Glomerular visceral epithelial cell (primary cell): ENCODE results near the gene MAPK6.

Experiments
- DNase-seq: peaks from one replicate; pipeline ENCODE4 v3.0.0-alpha.2; 2016; ENCODE audit errors: extremely low spot score

The MAPK6 gene

DNA sequence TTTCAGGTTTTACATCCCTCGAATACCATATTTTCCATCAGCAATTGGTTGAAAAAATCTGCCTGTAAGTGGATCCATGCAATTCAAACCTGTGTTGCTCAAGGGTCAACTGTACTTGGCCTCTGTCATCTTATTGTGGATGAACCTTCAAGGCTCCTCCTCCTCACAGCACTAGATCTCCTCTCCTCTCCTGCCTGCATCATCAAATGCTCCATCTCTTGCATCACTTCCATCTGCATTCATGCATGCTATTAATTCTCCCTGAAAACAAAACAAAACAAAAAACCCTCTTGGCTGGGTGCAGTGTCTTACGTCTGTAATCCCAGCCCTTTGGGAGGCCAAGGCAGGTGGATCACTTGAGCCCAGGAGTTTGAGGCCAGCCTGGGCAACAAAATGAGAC lies 83.4 kb downstream of the MAPK6 start:
- DNase-seq = peak; percentile 71

DNA sequence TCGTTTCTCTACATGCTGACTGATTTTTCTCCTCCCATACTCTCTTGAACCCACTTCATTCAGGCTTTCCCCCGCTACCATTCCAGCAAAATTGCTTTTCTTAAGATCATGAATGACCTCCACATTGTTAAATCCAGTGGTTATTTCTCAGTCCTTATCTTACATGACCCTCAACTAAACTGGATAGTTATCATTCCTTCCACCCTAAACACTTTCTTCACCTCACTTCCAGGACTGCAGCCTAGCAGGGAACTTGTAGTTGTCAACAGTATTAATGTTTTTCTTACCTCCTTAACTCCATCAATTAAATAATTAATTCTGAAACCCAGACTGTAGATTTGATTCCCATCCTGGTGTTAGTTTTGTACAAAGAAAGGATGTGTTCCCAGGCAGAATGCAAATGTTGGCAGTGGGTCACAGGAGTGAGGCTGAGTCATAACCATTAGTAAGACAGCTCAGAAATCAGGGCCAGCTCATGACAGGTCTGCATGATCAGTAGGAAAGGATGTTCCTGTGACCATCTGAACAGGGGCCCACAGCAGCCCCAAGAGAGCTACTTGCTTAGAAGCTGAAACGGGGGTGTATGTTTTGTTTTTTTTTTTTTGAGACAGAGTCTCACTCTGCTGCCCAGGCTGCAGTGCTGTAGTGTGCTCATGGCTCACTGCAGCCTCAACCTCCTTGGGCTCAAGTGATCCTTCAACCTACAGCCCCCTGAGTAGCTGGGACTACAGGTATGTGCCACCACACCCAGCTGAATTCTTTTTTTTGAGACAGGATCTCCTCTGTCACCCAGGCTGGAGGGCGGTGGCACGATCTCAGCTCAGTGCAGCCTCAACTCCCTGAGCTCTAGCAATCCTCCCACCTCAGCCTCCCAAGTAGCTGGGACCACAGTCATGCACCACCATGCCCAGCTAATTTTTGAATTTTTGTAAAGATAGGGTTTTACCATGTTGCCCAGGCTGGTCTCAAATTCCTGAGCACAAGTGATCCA lies 84.5 kb downstream of the MAPK6 start:
- DNase-seq = peak; percentile 87

DNA sequence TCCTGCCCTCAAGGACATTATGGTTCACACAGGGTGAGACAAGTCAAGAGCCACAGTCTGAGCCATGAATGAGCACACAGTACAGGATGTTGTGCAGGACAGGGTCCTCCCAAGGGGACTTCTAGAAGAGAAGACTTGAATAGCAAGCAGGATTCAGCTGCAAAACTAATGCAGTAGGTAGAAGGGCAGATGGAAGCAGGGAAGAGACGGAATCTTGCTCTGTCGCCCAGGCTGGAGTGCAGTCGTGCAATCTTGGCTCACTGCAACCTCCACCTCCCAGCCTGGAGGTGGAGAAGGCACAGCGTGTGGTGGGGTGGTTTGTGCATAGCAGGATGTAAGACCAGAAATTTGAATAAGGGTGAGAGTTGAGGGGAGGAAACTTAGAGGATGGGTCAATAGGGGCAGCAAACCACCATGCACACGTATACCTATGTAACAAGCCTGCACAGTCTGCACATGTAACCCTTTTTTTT lies 85.5 kb downstream of the MAPK6 start:
- DNase-seq = no peak

DNA sequence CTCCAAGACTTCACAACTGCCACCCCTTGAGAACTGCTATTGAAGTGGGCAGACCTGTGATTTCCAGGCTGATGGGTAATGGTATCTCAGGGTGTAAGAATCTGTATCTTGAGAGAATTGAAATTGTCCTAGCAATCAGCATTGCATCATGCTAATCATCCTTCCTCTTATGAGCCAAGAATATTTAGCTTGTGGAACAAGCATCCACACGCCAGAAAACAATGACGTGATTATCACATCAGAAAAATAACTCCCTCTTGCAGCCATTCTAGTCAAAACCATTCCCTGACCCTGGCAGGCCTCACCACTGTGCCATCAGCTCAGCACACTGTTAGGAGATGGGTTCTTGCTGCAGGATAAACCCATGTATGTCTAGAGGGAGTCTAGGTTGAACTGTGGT lies 86.8 kb downstream of the MAPK6 start:
- DNase-seq = no peak

DNA sequence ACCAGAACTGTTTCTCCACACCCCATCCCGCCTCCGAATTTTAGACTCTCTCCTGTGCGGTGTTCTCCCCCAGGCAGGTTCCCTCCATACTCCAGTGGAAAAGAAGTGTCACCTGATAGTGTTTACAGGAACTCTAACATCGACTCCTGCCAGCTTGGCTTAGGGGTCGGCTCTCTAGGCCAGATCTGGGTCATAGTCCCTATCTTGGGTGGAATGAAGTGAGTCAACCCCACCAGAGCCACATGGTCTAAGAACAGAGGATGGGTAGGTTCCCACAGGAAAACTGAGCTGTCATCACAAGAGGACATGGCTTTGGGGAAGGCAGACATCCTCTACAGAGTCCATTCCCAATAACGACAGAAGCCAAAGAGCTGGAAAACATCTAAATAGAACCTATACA lies 87.6 kb downstream of the MAPK6 start:
- no peak for DNase-seq

DNA sequence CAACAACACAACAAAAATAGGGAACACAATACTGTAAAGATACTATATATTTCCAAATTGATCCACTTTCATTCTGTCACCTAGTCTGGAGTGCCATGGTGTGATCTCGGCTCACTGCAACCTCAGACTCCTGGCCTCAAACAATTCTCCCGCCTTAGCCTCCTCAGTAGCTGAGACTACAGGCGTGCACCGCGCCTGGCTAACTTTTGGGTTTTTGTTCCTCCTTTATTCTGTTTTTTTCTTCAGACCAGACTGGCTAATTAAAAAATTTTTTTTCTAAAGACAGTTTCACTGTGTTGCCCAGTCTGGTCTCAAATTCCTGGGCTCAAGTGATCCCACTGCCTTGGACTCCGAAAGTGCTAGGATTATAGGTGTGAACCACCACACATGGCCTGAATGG lies 88.2 kb downstream of the MAPK6 start:
- no peak for DNase-seq

- no peak for DNase-seq
Observed at GRCh38 chr15:52109559-52110451, 90.8 kb downstream of the MAPK6 start.

GRCh38 chr15:52111517-52112202 lies 92.6 kb downstream of the MAPK6 start:
- no peak for DNase-seq

DNA sequence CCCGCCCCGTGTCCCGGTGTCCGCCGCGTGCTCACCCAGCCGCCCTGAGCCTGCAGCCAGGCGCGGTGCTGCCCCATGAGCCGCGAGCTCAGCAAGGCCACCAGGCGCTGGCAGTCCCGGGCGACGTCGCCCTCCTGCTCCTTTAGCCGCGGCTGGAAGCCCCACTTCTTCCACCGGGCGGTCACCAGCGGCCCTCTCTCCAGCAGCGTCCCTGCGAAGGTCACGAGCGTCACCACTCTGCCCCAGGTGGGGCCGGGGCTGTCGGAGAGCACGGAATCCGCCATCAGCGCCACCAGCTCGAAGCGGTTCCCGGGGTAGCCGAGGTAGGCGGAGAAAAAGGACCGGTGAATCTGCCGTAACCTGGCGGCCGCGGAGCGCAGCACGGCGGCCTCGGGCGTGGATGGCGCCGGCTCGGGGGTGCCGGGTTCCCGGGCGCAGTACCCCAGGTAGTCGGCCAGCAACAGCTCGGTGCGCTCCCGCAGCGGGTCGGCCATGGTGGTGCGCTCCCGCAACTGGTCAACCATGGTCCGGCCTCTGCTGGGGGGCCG lies 93.3 kb downstream of the MAPK6 start:
- DNase-seq = no peak

- DNase-seq = no peak
Observed at GRCh38 chr15:52113235-52113634, 94.2 kb downstream of the MAPK6 start.

- DNase-seq = no peak
Observed at GRCh38 chr15:52113708-52114107, 94.7 kb downstream of the MAPK6 start.

GRCh38 chr15:52114261-52115055 lies 95.4 kb downstream of the MAPK6 start:
- DNase-seq = peak; percentile 20

- DNase-seq = peak; percentile 49
Observed at GRCh38 chr15:52115598-52116427, 96.8 kb downstream of the MAPK6 start.
